ENCODE data around the gene SLC5A6. TPM values are rescaled to one million over a fixed set of nuclear protein-coding genes. Genes with fewer than 3 reads are reported as not detected.
"Not testable (repeated sequence)": the region's sequence is repeated elsewhere in the genome, so short reads cannot be mapped to it uniquely, and the experiment has no call there.

Gene SLC5A6
- total RNA-seq, 5 donors from 2014 or later (not counting 1 experiment from before 2014, with no cell fraction given), result 37.5 to 214 (median 43.0) TPM

DNA sequence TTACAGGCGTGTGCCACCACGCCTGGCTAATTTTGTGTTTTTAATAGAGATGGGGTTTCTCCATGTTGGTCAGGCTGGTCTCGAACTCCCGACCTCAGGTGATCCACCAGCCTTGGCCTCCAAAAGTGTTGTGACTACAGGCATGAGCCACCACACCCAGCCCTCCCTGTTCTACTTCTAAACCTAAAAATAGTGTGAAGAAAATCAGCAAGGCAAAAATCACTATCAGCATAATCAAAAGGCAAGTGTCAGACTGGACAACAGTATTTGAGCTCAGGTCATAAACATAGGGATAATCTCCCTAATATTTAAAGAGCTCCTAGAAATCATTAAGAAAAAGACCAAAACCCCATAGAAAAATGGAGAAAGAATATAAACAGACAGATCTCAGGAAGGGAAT is 36.3 kb downstream of the SLC5A6 start:
- not testable (repeated sequence) for H3K9me3 Mint-ChIP-seq; H3K4me3 Mint-ChIP-seq; H3K27ac ChIP-seq (ENCODE audit: low read length); H3K36me3 Mint-ChIP-seq; H3K4me1 ChIP-seq (ENCODE audit: control insufficient read depth in 1 of 2, extremely low read depth in 1 of 2, insufficient read depth in 2 of 2, low read length in 2 of 2); H3K4me1 Mint-ChIP-seq; H3K27ac Mint-ChIP-seq; DNase-seq; H3K36me3 ChIP-seq (ENCODE audit: control insufficient read depth in 2 of 2, extremely low read depth in 1 of 2, insufficient read depth in 1 of 2, low read length in 1 of 2); H3K9me3 ChIP-seq; H3K4me3 ChIP-seq (ENCODE audit: control insufficient read depth in 1 of 2, extremely low read depth in 1 of 2, low read length in 1 of 2); ATAC-seq (replicated peaks in 1 of 4)
- ChIA-PET CTCF (interaction anchor here in 1 of 2 donors (1.4 kb wide), 1 partner anchor 96 kb away, joined by 4 read pairs; no protein-coding TSS in a partner anchor), POLR2A (interaction anchor here in 1 of 2 donors (0.5 kb wide), 1 partner anchor 31 kb away, joined by 5 read pairs; no protein-coding TSS in a partner anchor)
- no CpG with 5 or more reads among the region's 4 CpGs for WGBS (ENCODE audit: insufficient coverage)
- H3K27me3 Mint-ChIP-seq, result peaks cover 24 to 29% of the 10 kb centered on the region in 2 donors
- H3K27me3 ChIP-seq (replicated peaks in 1 of 2; ENCODE audit: control insufficient read depth in 2 of 2, extremely low read depth in 1 of 2, insufficient read depth in 2 of 2, low read length in 1 of 2), result peaks cover 2 to 30% of the 10 kb centered on the region in 2 experiments

DNA sequence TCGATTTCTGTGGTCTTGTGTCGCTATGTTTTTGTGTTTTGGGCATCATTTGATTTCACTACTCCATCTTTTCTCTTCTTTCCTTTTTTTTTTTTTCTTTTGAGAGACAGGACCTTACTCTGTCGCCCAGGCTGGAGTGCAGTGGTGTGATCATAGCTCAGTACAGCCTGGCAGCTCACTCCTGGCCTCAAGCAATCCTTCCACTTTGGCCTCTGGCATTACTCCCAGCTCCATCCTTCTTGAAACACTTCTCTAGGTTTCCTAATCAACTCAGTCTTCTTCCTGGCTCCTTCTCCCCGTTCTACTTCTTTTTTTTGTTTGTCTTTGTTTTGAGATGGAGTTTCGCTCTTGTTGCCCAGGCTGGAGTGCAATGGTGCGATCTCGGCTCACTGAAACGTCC is 36.7 kb downstream of the SLC5A6 start:
- Mint-ChIP-seq H3K4me3 (no peak overlapping the region), H3K27ac (no peak overlapping the region), H3K27me3 (peaks cover 25 to 27% of the 10 kb centered on the region in 2 donors), H3K36me3 (no peaks in the 10 kb centered on the region), H3K4me1 (peaks cover 0 to 2% (median 2%) of the 10 kb centered on the region in 3 donors), H3K9me3 (no peaks in the 10 kb centered on the region)
- CTCF ChIA-PET, result interaction anchor here in 1 of 2 donors (0.7 to 1.4 kb wide), 2 partner anchors 16 to 97 kb away, joined by 3 to 4 read pairs; no protein-coding TSS in a partner anchor
- Histone ChIP-seq H3K9me3 (no peaks in the 10 kb centered on the region), H3K4me3 (ENCODE audit: control insufficient read depth in 1 of 2, extremely low read depth in 1 of 2, low read length in 1 of 2) (no peak overlapping the region), H3K27ac (ENCODE audit: low read length) (no peak overlapping the region), H3K27me3 (replicated peaks in 1 of 2; ENCODE audit: control insufficient read depth in 2 of 2, extremely low read depth in 1 of 2, insufficient read depth in 2 of 2, low read length in 1 of 2) (peaks cover 2 to 31% of the 10 kb centered on the region in 2 experiments), H3K36me3 (ENCODE audit: control insufficient read depth in 2 of 2, extremely low read depth in 1 of 2, insufficient read depth in 1 of 2, low read length in 1 of 2) (no peaks in the 10 kb centered on the region), H3K4me1 (ENCODE audit: control insufficient read depth in 1 of 2, extremely low read depth in 1 of 2, insufficient read depth in 2 of 2, low read length in 2 of 2) (peaks cover 0 to 2% of the 10 kb centered on the region in 2 experiments)
- WGBS (ENCODE audit: insufficient coverage), result 73% methylated on average over 4 of the region's 8 CpGs
- POLR2A ChIA-PET, result interaction anchor here in 1 of 2 donors (0.5 kb wide), 1 partner anchor 31 kb away, joined by 5 read pairs; no protein-coding TSS in a partner anchor
- no peak for ATAC-seq (replicated peaks in 1 of 4)
- DNase-seq, result no peak

DNA sequence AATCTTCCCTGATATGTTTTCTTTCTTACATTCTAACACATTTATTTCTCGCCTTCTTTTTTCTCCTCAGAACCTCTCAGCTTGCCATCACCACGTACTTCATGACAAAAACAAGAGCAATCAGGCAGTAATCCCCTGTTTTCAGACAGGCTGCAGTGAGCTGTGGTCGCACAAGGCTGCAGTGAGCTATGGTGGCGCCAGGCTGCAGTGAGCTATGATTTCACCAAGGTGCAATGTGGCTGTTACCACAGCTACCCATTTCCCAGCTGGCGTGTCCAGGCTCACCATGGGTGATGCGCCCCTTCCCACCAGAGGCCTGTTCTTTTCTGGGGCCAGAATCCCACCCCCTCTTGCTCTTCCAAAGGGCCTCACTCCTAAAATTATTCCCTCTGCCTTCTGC is 37.4 kb downstream of the SLC5A6 start:
- H3K9me3 ChIP-seq, result no peaks in the 10 kb centered on the region
- H3K4me3 Mint-ChIP-seq, result no peak overlapping the region
- no peak overlapping the region for H3K4me3 ChIP-seq (ENCODE audit: control insufficient read depth in 1 of 2, extremely low read depth in 1 of 2, low read length in 1 of 2)
- peaks cover 2 to 37% of the 10 kb centered on the region in 2 experiments for H3K27me3 ChIP-seq (replicated peaks in 1 of 2; ENCODE audit: control insufficient read depth in 2 of 2, extremely low read depth in 1 of 2, insufficient read depth in 2 of 2, low read length in 1 of 2)
- H3K36me3 Mint-ChIP-seq, result no peaks in the 10 kb centered on the region
- peaks cover 0 to 4% (median 4%) of the 10 kb centered on the region in 3 donors for H3K4me1 Mint-ChIP-seq
- H3K36me3 ChIP-seq (ENCODE audit: control insufficient read depth in 2 of 2, extremely low read depth in 1 of 2, insufficient read depth in 1 of 2, low read length in 1 of 2), result no peaks in the 10 kb centered on the region
- ChIA-PET CTCF (interaction anchor here in 1 of 2 donors (0.7 kb wide), 1 partner anchor 17 kb away, joined by 3 read pairs; no protein-coding TSS in a partner anchor), POLR2A (no interaction called here)
- H3K27ac Mint-ChIP-seq, result no peak overlapping the region
- DNase-seq (no peak), ATAC-seq (replicated peaks in 1 of 4) (no peak)
- H3K27ac ChIP-seq (ENCODE audit: low read length), result no peak overlapping the region
- H3K9me3 Mint-ChIP-seq, result no peaks in the 10 kb centered on the region
- H3K4me1 ChIP-seq (ENCODE audit: control insufficient read depth in 1 of 2, extremely low read depth in 1 of 2, insufficient read depth in 2 of 2, low read length in 2 of 2), result peaks cover 0 to 8% of the 10 kb centered on the region in 2 experiments
- WGBS (ENCODE audit: insufficient coverage), result 69% methylated on average over 6 of the region's 6 CpGs
- peaks cover 21 to 23% of the 10 kb centered on the region in 2 donors for H3K27me3 Mint-ChIP-seq

GRCh38 chr2:27171351-27171848 is 40.7 kb downstream of the SLC5A6 start:
- ATAC-seq (replicated peaks in 1 of 4), result no peak
- H3K4me3 Mint-ChIP-seq, result no peak overlapping the region

DNA sequence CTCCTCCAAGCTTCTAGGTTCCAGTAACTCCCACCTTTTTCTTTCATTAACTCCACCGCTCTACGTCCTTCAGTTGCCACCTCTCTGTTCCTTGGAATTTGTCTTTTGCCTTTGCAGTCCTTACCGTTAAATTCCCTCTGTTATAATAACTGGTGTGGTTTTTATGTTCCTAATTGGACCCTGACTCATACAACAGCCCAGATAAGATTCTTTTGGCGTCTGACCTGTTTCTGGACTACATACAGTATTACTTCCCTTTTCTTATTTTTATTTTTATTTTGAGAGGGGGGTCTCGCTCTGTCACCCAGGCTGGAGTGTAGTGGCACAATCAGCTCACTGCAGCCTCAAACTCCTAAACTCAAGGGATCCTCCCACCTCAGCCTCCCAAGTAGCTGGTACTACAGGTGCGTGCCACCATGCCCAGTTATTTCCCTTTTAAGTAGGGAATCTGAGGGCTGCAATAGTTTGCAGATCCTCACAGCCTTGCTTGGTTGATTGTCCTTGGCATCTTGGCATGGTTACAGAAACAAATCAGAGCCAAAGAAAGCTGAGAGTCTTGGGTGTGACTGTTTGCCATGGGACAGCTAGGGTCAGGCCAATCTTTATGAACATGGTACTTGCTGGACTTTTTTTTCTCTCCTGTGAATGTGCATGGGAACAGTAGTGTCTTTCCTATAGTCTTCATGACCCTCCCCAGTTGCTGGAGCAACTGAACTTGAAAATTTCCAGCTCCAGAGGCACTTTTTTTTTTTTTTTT is 41.3 kb downstream of the SLC5A6 start:
- H3K27ac Mint-ChIP-seq, result no peak overlapping the region
- ChIA-PET CTCF (interaction anchor here (0.6 to 1.2 kb wide), 6 partner anchors 11 to 1770 kb away, joined by 3 to 5 read pairs (median 3); no protein-coding TSS in a partner anchor), POLR2A (interaction anchor here in 1 of 2 donors (1.1 kb wide), 1 partner anchor 40 kb away, joined by 3 read pairs; no protein-coding TSS in a partner anchor)
- WGBS (ENCODE audit: insufficient coverage), result 100% methylated on average over 1 of the region's 6 CpGs
- Histone ChIP-seq H3K4me1 (ENCODE audit: control insufficient read depth in 1 of 2, extremely low read depth in 1 of 2, insufficient read depth in 2 of 2, low read length in 2 of 2) (peaks cover 0 to 9% of the 10 kb centered on the region in 2 experiments), H3K27ac (ENCODE audit: low read length) (no peak overlapping the region), H3K27me3 (replicated peaks in 1 of 2; ENCODE audit: control insufficient read depth in 2 of 2, extremely low read depth in 1 of 2, insufficient read depth in 2 of 2, low read length in 1 of 2) (peaks cover 2 to 24% of the 10 kb centered on the region in 2 experiments), H3K9me3 (no peaks in the 10 kb centered on the region), H3K36me3 (ENCODE audit: control insufficient read depth in 2 of 2, extremely low read depth in 1 of 2, insufficient read depth in 1 of 2, low read length in 1 of 2) (no peaks in the 10 kb centered on the region), H3K4me3 (ENCODE audit: control insufficient read depth in 1 of 2, extremely low read depth in 1 of 2, low read length in 1 of 2) (no peak overlapping the region)
- no peaks in the 10 kb centered on the region for H3K9me3 Mint-ChIP-seq
- DNase-seq, result no peak
- H3K36me3 Mint-ChIP-seq, result no peaks in the 10 kb centered on the region
- peak overlapping the region in 1 of 3 donors; percentile 10 for H3K4me3 Mint-ChIP-seq
- H3K27me3 Mint-ChIP-seq, result peaks cover 9 to 10% of the 10 kb centered on the region in 2 donors
- ATAC-seq (replicated peaks in 1 of 4), result no peak
- peaks cover 0 to 4% (median 4%) of the 10 kb centered on the region in 3 donors for H3K4me1 Mint-ChIP-seq

More at GRCh38 chr2:27171351-27171848, 40.7 kb downstream of the SLC5A6 start:
- 89% methylated on average over 7 of the region's 8 CpGs for WGBS (ENCODE audit: insufficient coverage)
- Histone ChIP-seq H3K27me3 (replicated peaks in 1 of 2; ENCODE audit: control insufficient read depth in 2 of 2, extremely low read depth in 1 of 2, insufficient read depth in 2 of 2, low read length in 1 of 2) (peaks cover 2 to 27% of the 10 kb centered on the region in 2 experiments), H3K9me3 (no peaks in the 10 kb centered on the region), H3K4me1 (ENCODE audit: control insufficient read depth in 1 of 2, extremely low read depth in 1 of 2, insufficient read depth in 2 of 2, low read length in 2 of 2) (peaks cover 0 to 9% of the 10 kb centered on the region in 2 experiments), H3K36me3 (ENCODE audit: control insufficient read depth in 2 of 2, extremely low read depth in 1 of 2, insufficient read depth in 1 of 2, low read length in 1 of 2) (no peaks in the 10 kb centered on the region), H3K4me3 (ENCODE audit: control insufficient read depth in 1 of 2, extremely low read depth in 1 of 2, low read length in 1 of 2) (no peak overlapping the region), H3K27ac (ENCODE audit: low read length) (no peak overlapping the region)
- no peaks in the 10 kb centered on the region for H3K36me3 Mint-ChIP-seq
- CTCF ChIA-PET, result interaction anchor here (0.6 to 0.7 kb wide), 4 partner anchors 33 to 1770 kb away, joined by 3 to 5 read pairs (median 3); no protein-coding TSS in a partner anchor
- H3K27ac Mint-ChIP-seq, result no peak overlapping the region
- POLR2A ChIA-PET, result interaction anchor here in 1 of 2 donors (1.1 kb wide), 1 partner anchor 40 kb away, joined by 3 read pairs; no protein-coding TSS in a partner anchor
- H3K4me1 Mint-ChIP-seq, result peaks cover 0 to 4% (median 4%) of the 10 kb centered on the region in 3 donors
- H3K27me3 Mint-ChIP-seq, result peaks cover 10% of the 10 kb centered on the region in 2 donors
- H3K9me3 Mint-ChIP-seq, result no peaks in the 10 kb centered on the region
- no peak for DNase-seq

Data from T-cell (primary cell).